HG03108 (cell line): Measurements from ENCODE around the gene GLT6D1.

Source experiments
- ATAC-seq: cut with Tn5 transposase; IDR thresholded peaks from one replicate; pipeline ENCODE4 v1.9.1; 2021; ENCODE audit warnings: moderate library complexity; ENCODE audit not compliant: unreplicated experiment

The GLT6D1 gene

DNA sequence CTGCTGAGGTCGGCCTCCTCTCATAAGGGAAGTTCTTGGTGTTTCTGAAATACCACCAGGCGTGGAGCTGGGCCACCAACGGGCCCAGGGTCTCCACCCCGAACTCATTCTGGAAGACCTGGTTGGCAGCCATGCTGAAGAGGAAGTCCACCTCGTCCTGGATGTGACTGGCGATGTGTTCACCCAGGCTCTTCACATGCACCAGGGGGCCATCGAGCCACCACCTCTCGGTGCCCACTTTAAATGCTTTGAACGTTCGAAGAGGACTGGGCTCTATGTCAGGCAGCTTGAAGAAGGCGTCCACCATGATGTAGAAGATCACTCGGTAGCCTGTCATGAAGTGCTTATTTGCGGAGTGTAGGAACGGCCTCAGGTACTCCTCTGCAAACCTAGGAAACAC lies 15.1 kb downstream of the GLT6D1 start:
- ATAC-seq = no peak

GRCh38 chr9:135622415-135623020 lies 16.8 kb downstream of the GLT6D1 start:
- ATAC-seq = no peak

DNA sequence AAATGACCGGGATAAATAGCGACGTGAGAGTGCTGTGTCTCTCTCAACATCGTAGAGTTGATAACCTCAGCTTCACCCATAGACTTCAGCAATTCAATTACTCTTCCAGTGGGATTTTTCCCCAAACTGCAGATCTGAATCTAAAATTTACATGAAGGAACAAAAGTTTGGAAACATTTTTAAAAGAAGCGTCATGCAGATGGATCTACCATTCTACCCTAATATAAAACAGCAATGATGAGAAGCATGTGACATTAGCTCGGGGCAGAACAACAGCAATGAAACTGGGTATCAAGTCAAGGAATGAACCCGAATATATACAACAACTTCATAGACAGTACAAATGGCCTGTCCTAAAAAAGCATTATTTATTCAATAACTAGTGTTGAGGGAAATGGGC lies 18.8 kb downstream of the GLT6D1 start:
- ATAC-seq = no peak

GRCh38 chr9:135619599-135619886 lies 19.8 kb downstream of the GLT6D1 start:
- no peak for ATAC-seq

DNA sequence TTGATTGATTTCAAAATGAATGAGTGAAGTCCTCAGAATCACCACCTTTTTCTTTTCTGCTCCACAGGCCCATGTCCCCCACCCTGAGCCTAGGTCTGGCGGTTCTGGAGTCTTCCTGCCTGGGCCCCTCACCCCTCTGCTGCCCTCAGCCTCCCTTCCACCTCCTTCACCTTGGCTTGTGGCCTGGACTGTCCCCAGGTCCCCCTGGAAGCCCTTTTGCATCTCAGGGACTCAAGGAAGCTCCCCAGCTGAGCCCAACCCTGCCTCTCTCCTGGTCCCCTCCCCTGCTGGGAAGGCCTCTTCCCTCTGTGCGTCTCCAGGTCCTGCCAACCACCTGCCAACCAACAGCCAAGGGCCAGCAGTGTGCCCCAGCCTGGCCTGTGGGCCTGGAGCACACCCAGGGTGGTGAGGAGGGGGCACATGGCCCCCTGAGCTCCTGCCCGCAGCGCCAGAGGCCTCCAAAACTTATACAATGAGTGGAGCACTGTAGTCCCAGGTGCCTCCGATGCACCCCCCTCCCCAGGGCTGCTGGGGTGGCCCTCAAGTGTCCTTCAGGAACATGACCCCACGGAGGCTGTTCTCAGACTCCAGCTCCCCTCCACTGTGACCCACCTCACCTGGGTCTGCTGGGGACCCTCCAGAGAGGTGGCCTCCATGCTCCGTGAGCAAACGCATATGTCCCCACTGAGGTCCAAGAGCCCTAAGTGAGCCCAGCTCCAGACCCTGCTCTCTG lies 20.3 kb downstream of the GLT6D1 start:
- ATAC-seq = no peak

DNA sequence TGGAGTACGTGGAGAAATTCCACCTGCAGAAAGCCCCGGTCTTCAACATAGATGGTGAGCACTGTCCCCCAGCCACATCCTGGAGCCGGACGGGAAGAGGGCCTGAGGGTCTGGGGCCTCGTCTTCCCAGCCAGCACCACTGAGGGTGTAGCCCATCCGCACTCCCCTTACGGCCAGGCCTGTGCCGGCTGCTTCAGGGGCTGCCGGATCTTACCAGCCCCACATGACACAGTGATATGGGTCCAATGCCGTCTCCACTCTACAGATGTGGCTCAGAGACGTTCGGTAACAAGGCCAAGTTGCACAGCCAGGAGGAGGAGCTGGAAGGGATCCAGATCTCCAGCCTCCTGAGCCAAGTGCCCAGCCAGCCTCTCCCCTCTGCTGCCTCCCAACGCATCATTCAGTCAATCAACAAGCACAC lies 21.3 kb downstream of the GLT6D1 start:
- ATAC-seq = no peak

- ATAC-seq = no peak
Measured at GRCh38 chr9:135617538-135617900, 21.8 kb downstream of the GLT6D1 start.

DNA sequence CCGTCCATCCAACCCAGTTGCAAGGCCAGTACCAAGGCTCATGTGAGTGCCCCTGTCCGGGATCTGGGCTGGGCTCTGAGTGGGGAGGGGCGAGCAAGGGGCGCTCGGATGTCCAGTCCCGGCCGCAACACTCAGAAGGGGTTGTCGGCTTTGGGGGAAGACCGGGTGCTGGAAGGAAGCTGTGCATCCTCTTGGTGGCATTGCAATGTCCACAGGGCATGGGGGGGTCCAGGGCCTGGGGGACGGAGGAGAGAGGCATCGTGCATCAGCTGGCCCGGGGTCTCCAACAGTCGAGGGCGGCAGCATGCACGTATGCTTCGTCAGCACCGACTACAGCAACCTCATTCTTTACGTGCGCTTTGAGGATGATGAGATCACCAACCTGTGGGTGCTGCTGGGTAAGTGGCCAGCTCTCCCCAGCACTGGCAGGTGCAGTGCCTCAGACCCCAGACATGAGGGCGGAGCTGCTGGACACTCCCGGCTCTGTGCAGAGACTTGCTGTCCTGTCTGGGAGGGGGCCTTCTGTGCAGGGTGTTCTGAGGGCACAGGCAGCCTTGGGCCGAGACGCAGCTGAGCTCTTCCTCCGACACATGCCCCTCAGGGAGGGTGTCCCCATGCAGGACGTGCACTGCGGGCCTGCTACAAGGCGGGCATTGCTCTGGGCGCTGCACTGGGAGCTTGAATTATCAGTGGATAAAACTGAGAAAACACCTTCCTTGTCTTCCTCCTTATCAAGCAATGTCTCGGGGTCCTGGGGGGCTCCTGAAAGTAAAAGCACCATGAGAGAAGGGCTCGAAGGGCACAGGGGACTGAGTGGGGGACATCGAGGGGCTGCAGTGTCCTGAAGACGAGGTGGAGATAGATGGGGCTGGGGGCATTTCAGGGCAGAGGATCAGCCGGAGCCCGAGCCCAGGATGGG lies 22.5 kb downstream of the GLT6D1 start:
- no peak for ATAC-seq

- ATAC-seq = no peak
Measured at GRCh38 chr9:135615666-135616618, 23.4 kb downstream of the GLT6D1 start.

DNA sequence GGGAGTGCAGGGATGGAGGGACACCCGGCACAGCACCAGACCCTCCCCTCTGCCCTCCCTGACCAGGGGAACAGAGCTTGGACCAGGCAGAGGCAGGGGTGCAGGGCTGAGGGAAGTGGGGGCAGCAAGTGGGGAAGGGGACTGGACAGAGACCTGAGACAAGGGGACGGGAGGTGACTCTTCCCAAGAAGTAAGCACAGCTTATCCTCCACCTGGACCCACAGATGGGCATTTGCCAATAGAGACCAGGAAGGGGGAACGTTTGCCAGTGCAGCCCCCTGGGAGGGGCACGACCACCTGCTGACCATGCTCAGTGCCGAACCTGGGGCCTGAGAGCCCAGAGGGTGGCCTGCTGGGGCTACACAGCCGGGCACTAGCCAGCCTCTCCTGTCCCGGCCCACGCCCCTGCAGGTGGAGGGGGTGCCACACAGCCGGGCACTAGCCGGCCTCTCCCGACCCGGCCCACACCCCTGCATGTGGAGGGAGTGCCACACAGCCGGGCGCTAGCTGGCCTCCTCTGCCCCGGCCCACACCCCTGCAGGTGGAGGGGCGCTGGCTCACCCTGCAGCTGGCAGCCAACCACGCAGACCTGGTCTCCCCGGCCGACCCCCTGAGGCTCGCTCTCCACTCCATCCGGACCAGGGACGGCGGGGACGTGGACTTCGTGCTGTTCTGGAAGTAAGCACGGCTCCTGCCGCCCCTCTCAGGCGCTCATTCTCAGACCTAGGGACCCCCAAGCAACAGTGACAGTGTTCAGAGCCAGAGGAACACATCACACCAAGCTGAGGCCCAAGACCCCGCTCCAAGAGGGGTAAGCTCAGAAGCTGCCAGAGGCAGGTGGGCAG lies 24.3 kb downstream of the GLT6D1 start:
- ATAC-seq = no peak

DNA sequence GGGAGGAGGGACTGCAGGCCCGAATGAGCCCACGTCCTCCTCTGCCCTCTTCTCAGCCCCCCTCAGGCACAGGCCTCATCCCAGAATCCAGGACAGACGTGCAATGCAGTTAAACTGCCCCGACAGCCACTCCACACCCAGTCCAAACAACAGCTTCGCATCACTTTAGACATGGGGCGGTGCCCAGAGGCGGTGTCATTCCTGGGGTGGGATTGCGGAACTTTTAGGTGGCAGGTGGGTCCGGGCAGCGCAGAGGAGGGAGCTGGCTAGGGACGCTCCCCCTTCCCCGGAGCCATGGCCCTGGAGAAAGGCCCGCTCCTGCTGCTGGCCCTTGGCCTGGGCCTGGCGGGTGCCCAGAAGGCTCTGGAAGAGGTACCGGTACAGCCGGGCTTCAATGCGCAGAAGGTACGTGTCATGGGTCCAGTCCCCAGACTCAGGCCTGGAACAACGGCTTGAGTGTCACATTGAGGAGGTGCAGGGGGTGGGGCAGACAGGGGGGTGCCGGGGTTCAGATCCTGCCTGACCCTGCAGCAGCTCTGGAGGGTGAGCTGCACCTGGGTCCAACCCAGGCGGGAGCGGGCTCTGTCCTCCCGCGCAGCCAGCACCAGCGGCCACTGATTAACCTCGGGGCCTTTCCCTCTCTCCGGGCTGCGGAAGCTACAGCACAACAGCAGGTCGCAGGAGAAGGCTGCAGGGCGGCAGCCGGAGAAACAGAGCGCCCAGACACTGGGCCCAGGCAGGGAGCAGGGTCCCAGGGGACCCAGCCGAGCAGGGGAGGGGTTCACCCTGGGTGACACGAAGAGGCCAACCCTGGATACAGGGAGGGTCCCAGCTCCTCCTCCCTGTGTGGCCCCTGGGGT lies 25.2 kb downstream of the GLT6D1 start:
- no peak for ATAC-seq

DNA sequence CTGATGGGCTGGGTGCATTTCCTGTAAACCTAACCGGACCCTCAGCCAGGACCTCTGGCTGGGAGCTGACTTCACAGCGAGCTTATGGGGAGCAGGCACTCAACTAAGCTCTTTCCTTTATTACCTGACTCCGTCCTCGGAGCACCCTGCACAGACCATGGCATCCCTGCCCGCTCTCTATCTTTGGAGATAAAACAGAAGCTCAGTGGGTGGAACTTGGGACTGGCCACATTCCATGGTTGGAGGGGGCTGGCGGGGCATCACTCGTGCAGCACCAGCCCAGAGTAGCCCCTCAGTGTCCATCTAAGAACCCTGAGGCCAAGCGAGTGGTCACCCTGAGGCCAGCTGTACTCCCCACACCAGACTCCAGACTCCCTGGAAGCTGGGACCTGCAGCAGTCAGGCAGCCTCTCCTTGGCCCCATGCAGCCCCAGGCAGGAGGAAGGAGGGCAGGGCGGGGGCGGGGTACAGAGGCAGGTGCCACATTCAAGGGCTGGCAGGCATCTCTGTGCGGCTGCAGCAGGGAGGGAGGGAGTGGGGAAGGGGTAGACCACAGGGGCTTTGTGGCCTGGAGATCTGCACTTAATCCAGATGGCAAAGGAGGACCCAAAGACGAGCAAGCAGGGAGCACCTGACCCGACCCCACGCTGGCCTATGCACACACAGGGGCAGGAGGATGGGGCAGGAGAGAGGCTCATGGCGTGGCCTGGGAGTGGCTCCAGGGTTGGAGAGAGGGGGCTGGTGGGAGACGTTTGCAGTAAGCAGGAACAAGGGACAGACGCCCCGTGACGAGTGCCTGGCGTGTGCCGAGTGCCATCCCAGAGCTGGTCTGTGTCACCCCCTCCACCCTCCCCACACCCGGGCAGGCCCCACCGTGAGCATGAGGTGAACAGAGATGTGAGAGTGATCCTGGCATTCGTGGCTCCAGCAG lies 26.1 kb downstream of the GLT6D1 start:
- ATAC-seq = no peak

GRCh38 chr9:135612437-135612836 lies 26.9 kb downstream of the GLT6D1 start:
- no peak for ATAC-seq

DNA sequence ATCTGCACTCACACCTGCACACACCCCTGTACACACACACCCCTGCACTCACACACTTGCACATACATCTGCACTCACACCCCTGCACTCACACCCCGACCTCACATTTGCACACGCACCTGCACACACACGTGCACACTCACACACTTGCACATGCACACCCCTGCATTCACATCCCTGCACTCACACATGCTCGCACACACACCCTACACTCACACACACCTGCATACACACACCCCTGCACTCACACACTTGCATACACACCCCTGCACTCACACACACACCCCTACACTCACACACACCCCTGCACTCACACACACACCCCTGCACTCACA lies 27.5 kb downstream of the GLT6D1 start:
- ATAC-seq = no peak

GRCh38 chr9:135611142-135611874 lies 28.0 kb downstream of the GLT6D1 start:
- ATAC-seq = no peak

DNA sequence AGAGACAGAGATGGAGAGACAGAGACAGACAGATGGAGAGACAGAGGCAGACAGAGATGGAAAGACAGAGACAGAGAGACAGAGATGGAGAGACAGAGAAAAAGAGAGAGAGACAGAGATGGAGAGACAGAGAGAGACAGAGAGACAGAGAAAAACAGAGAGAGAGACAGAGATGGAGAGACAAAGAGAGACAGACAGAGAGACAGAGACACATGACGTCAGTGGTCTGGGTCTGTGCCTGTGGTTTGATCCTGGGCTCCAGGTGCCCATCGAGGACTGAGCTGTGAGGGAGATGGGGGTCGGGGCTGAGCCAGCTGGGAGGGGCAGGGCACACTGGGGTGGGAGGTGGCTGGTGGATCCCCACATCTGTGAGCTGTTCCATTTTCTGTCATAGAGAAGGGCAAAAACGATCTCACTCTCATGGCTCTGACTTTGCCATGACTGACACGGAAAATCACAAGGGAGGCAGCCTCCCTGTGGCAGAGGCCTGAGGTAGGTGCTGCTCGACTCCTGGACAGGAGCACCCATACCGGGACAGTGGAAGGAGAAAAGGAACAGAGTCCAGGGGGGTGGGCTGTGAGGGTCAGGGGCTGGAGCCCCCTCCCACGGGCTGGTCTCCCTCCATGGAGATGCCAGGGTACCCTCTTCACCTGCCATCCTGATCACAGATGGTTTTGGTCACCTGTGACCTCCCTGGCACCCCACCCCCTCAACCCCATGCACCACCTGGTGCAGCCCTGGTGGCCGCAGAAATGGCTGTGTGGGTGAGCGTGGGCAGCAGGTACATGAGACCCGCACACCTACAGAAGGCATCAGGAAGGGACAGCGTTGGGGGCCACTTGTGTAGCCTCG lies 28.8 kb downstream of the GLT6D1 start:
- ATAC-seq = no peak
